Effector CD8-positive, alpha-beta T cell (primary cell): ENCODE measurements around the gene ZNF44.

Experiments
- DNase-seq: peaks from one replicate; lab custom pipeline; 2025; lab: John Stamatoyannopoulos, UW

The ZNF44 gene

GRCh38 chr19:12261554-12261953 is 33.1 kb downstream of the ZNF44 start:
- no peak for DNase-seq

- no peak for DNase-seq
Measured at GRCh38 chr19:12260861-12261260, 33.8 kb downstream of the ZNF44 start.

GRCh38 chr19:12260236-12260635 is 34.4 kb downstream of the ZNF44 start:
- DNase-seq, result no peak

- DNase-seq, result no peak
Measured at GRCh38 chr19:12255372-12255771, 39.3 kb downstream of the ZNF44 start.

GRCh38 chr19:12247644-12248222 is 47.0 kb downstream of the ZNF44 start:
- DNase-seq, result no peak

GRCh38 chr19:12244370-12244769 is 50.3 kb downstream of the ZNF44 start:
- no peak for DNase-seq

- no peak for DNase-seq
Measured at GRCh38 chr19:12237143-12237839, 57.4 kb downstream of the ZNF44 start.

- no peak for DNase-seq
Measured at GRCh38 chr19:12232961-12233360, 61.7 kb downstream of the ZNF44 start.

- no peak for DNase-seq
Measured at GRCh38 chr19:12230751-12231733, 63.6 kb downstream of the ZNF44 start.

- DNase-seq, result no peak
Measured at GRCh38 chr19:12229990-12230389, 64.7 kb downstream of the ZNF44 start.

GRCh38 chr19:12224676-12225075 is 70.0 kb downstream of the ZNF44 start:
- DNase-seq, result no peak

- no peak for DNase-seq
Measured at GRCh38 chr19:12222980-12223630, 71.6 kb downstream of the ZNF44 start.
